Liver (tissue), 3 donors: Measurements from ENCODE around the gene APIP.

Experiments
- JUND ChIP-seq, 2 donors: IDR thresholded peaks; 2 replicates each; pipeline ENCODE4 v1.6.1; 2016; ENCODE audit warnings: antibody characterized with exemption in 2 of 2
- MAX ChIP-seq: IDR thresholded peaks from 2 replicates; pipeline ENCODE4 v1.6.1; 2016; ENCODE audit warnings: antibody characterized with exemption
- RAD21 ChIP-seq, 2 donors: IDR thresholded peaks; 2 replicates each; pipeline ENCODE4 v1.6.1; 2016; ENCODE audit warnings: antibody characterized with exemption in 2 of 2, mild to moderate bottlenecking in 2 of 2
- REST ChIP-seq: IDR thresholded peaks from 2 replicates; pipeline ENCODE4 v1.6.1; 2016; ENCODE audit warnings: antibody characterized with exemption, mild to moderate bottlenecking
- TAF1 ChIP-seq: conservative IDR thresholded peaks from 2 replicates; pipeline ENCODE4 v1.6.1; 2016; ENCODE audit warnings: antibody characterized with exemption, mild to moderate bottlenecking
- YY1 ChIP-seq: IDR thresholded peaks from 2 replicates; pipeline ENCODE4 v1.6.1; 2016; ENCODE audit warnings: antibody characterized with exemption, mild to moderate bottlenecking
- TF ChIP-seq, protein P1 (sequence below): fragments of 150-350 bp; IDR thresholded peaks from 2 replicates; pipeline ENCODE4 v1.5.1; 2017; ENCODE audit warnings: improper control_type of control experiment, low read depth, low read length; ENCODE audit not compliant: missing input control
- donor health status: healthy.
- donor health status: healthy.

DNA sequence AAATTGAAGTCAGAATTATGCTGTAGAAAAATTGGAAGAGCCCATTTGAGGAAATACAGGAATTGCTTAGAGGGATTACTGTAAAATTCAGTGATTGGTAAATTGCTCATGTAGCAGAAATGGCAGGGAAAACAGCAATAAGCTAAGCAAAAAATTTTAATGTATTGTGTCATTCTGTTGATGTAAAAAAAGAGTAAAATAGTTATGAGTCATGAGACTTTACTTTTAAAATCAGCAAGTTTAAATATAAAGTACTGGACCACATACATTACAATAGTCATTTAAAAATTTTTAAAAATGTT is 10.6 kb upstream of the APIP start:
- TF ChIP-seq, protein P1, sequence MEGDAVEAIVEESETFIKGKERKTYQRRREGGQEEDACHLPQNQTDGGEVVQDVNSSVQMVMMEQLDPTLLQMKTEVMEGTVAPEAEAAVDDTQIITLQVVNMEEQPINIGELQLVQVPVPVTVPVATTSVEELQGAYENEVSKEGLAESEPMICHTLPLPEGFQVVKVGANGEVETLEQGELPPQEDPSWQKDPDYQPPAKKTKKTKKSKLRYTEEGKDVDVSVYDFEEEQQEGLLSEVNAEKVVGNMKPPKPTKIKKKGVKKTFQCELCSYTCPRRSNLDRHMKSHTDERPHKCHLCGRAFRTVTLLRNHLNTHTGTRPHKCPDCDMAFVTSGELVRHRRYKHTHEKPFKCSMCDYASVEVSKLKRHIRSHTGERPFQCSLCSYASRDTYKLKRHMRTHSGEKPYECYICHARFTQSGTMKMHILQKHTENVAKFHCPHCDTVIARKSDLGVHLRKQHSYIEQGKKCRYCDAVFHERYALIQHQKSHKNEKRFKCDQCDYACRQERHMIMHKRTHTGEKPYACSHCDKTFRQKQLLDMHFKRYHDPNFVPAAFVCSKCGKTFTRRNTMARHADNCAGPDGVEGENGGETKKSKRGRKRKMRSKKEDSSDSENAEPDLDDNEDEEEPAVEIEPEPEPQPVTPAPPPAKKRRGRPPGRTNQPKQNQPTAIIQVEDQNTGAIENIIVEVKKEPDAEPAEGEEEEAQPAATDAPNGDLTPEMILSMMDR = no peak
- no peak for TF ChIP-seq JUND (IDR thresholded peaks at IDR 0.05)
- no peak for TF ChIP-seq REST
- no peak for TF ChIP-seq RAD21 (IDR thresholded peaks at IDR 0.05)
- TF ChIP-seq YY1 = no peak
- TF ChIP-seq MAX = no peak
- no peak for TF ChIP-seq TAF1
